GM12891 (cell line): ENCODE data around the gene TAPBP.

Experiments used
- DNase-seq: peaks from one replicate; pipeline ENCODE4 v3.0.0; 2011; ENCODE audit warnings: low spot score; ENCODE audit not compliant: insufficient read length
- FAIRE-seq: peaks from 2 replicates; lab custom pipeline; 2011; peaks lifted over from hg19 to GRCh38; lab: Jason Lieb, UNC
- PAX5 ChIP-seq: IDR thresholded peaks from 2 replicates; pipeline ENCODE4 v1.6.1; 2011; ENCODE audit warnings: low read length, moderate library complexity, mild to moderate bottlenecking; ENCODE audit not compliant: insufficient read depth, severe bottlenecking
- POLR2A ChIP-seq: IDR thresholded peaks from 2 replicates; pipeline ENCODE4 v1.6.1; 2011; ENCODE audit warnings: low read depth, low read length, control low read depth
- POLR2AphosphoS5 ChIP-seq: IDR thresholded peaks from 2 replicates; pipeline ENCODE4 v1.6.1; 2011; ENCODE audit warnings: low read depth, low read length, control low read depth
- POU2F2 ChIP-seq: IDR thresholded peaks from 2 replicates; pipeline ENCODE4 v1.6.1; 2011; ENCODE audit warnings: low read depth, mild to moderate bottlenecking, control low read depth, low read length, moderate library complexity
- SPI1 ChIP-seq: IDR thresholded peaks from 2 replicates; pipeline ENCODE4 v1.6.1; 2011; ENCODE audit warnings: low read depth, low read length, control low read depth
- TAF1 ChIP-seq: IDR thresholded peaks from 2 replicates; pipeline ENCODE4 v1.6.1; 2011; ENCODE audit warnings: low read depth, low read length, control low read depth

Gene TAPBP

GRCh38 chr6:33339193-33339592, 25.3 kb upstream of the TAPBP start:
- TF ChIP-seq PAX5 (no peak), POLR2A (no peak), POU2F2 (no peak), SPI1 (no peak), TAF1 (no peak), POLR2AphosphoS5 (no peak)
- FAIRE-seq: no peak
- DNase-seq: no peak

DNA sequence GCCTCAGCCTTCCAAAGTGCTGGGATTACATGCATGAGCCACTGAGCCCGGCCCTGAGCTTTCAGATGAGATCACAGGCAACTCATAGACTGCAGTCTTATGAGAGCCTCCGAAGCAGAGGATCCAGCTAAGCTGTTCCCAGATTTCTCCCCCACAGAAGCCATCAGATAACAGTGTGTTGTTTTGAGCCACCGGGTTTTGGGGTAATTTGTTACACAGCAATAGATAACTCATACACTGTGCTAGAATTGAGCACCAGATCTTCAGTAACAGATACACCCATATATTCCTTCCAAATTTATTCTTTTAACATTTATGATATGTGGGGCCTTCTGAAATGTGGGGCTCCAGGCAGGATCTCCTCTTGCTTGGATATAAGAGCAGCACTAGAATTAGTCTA, 22.6 kb upstream of the TAPBP start:
- DNase-seq (no peak), FAIRE-seq (no peak)
- TF ChIP-seq PAX5 (no peak), POU2F2 (no peak), POLR2AphosphoS5 (no peak), TAF1 (no peak), SPI1 (no peak), POLR2A (no peak)

- FAIRE-seq: no peak
- TF ChIP-seq POU2F2 (no peak), SPI1 (peak; percentile 57), PAX5 (no peak), POLR2A (no peak)
- no peak for DNase-seq
Observed at GRCh38 chr6:33335916-33336315, 22.0 kb upstream of the TAPBP start.

- no peak for FAIRE-seq
- DNase-seq: no peak
- TF ChIP-seq POU2F2 (no peak), PAX5 (no peak), TAF1 (no peak), POLR2A (no peak), SPI1 (no peak), POLR2AphosphoS5 (no peak)
Observed at GRCh38 chr6:33333666-33334065, 19.8 kb upstream of the TAPBP start.

DNA sequence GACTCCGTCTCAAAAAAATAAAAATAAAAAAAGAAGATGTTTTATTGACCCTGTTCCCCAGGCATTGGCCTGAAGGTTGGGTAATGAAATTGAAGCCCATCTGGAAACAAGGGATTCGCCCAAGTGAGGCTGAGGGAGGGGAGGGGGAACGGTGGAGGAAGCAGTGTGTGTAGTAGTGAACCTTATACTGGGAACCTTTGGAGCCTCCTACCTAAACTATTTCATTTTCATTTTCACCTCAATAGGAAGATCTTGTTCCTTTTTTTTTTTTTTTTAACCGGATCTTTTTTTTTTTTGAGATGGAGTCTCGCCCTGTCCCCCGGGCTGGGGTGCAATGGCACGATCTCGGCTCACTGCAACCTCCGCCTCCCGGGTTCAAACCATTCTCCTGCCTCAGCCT, 16.9 kb upstream of the TAPBP start:
- no peak for TF ChIP-seq POLR2A
- TF ChIP-seq POLR2AphosphoS5: no peak
- no peak for TF ChIP-seq POU2F2
- TF ChIP-seq TAF1: no peak
- no peak for TF ChIP-seq PAX5
- DNase-seq (no peak), FAIRE-seq (no peak)

DNA sequence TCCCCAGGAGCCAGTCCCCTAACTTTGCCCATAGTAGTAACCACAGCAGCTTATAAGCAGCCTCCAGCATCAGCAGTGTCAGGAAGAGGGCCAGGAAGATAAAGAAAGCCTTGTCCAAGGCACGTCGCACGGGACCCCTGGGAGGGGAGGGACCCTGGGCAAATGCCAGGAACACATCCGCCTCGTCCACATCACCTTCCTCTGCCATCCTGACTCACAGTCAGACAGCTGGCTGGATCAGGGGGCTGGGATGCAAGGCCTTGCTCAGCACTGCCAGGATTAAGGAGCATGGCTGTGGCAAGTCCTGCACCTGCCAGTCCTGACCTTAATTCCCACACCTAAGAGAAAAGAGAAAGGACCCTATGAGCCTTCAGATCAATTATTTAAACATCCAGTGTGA, 15.2 kb upstream of the TAPBP start:
- DNase-seq (no peak), FAIRE-seq (no peak)
- no peak for TF ChIP-seq PAX5
- no peak for TF ChIP-seq POLR2AphosphoS5
- TF ChIP-seq TAF1: no peak
- no peak for TF ChIP-seq POLR2A
- no peak for TF ChIP-seq POU2F2

GRCh38 chr6:33324125-33324524, 10.2 kb upstream of the TAPBP start:
- no peak for TF ChIP-seq POU2F2
- TF ChIP-seq SPI1: peak; percentile 81
- FAIRE-seq (no peak), DNase-seq (no peak)

- TF ChIP-seq POU2F2: no peak
- TF ChIP-seq TAF1: no peak
- no peak for TF ChIP-seq PAX5
- TF ChIP-seq POLR2A: no peak
- no peak for TF ChIP-seq SPI1
- TF ChIP-seq POLR2AphosphoS5: no peak
- no peak for DNase-seq
- no peak for FAIRE-seq
Observed at GRCh38 chr6:33323623-33323948, 9.7 kb upstream of the TAPBP start.

DNA sequence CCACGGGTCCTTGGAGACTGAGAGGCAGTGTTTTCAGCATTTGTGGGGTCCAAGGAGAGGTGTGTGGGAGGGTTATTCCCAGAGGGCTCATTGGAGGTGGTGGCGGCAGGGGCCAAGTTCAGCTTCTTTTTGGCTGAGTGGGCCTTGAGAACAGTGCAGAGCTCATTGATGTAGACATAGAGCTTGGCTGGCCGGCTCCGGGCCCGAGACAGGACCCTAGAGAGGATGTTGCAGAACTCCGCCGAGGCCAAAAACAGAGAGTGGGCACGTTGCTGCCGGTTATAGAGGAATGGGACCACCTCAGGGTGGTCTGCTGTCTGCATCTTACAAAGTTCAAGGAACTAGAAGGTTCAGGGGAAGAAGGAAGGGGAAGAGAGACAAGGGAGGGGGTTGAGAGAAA, 7.3 kb upstream of the TAPBP start:
- TF ChIP-seq POU2F2 (no peak), PAX5 (no peak), SPI1 (no peak), TAF1 (no peak), POLR2AphosphoS5 (no peak), POLR2A (no peak)
- no peak for FAIRE-seq
- no peak for DNase-seq

- FAIRE-seq (no peak), DNase-seq (no peak)
- TF ChIP-seq SPI1: no peak
Observed at GRCh38 chr6:33320315-33321181, 6.7 kb upstream of the TAPBP start.
